Kasumi-1 (cell line): ENCODE data around the gene CHN2.
"Not testable (repeated sequence)": the region's sequence is repeated elsewhere in the genome, so short reads cannot be mapped to it uniquely, and the experiment has no call there.

Experiments
- DNase-seq, 2 experiments: peaks; one replicate each; lab custom pipeline; 2025; lab: John Stamatoyannopoulos, UW

The CHN2 gene

GRCh38 chr7:29255906-29256692 lies 61.5 kb downstream of the CHN2 start:
- DNase-seq: no peak

- no peak for DNase-seq
Measured at GRCh38 chr7:29256693-29257002, 62.1 kb downstream of the CHN2 start.

GRCh38 chr7:29258951-29259350 lies 64.4 kb downstream of the CHN2 start:
- no peak for DNase-seq

GRCh38 chr7:29262191-29262917 lies 67.8 kb downstream of the CHN2 start:
- DNase-seq: no peak

GRCh38 chr7:29263601-29264207 lies 69.1 kb downstream of the CHN2 start:
- not testable (repeated sequence) for DNase-seq

- no peak for DNase-seq
Measured at GRCh38 chr7:29265208-29265923, 70.8 kb downstream of the CHN2 start.

GRCh38 chr7:29269935-29270334 lies 75.4 kb downstream of the CHN2 start:
- DNase-seq: no peak

GRCh38 chr7:29270594-29271318 lies 76.2 kb downstream of the CHN2 start:
- DNase-seq: no peak

GRCh38 chr7:29271319-29271658 lies 76.7 kb downstream of the CHN2 start:
- DNase-seq: no peak

- DNase-seq: no peak
Measured at GRCh38 chr7:29272057-29272456, 77.5 kb downstream of the CHN2 start.

GRCh38 chr7:29274146-29275017 lies 79.8 kb downstream of the CHN2 start:
- no peak for DNase-seq

- DNase-seq: no peak
Measured at GRCh38 chr7:29275018-29275318, 80.4 kb downstream of the CHN2 start.

GRCh38 chr7:29275493-29275892 lies 80.9 kb downstream of the CHN2 start:
- DNase-seq: no peak

GRCh38 chr7:29276199-29276598 lies 81.6 kb downstream of the CHN2 start:
- DNase-seq: no peak

- no peak for DNase-seq
Measured at GRCh38 chr7:29276806-29277205, 82.2 kb downstream of the CHN2 start.

GRCh38 chr7:29277436-29278215 lies 83.1 kb downstream of the CHN2 start:
- no peak for DNase-seq

GRCh38 chr7:29278337-29279069 lies 83.9 kb downstream of the CHN2 start:
- no peak for DNase-seq

GRCh38 chr7:29281782-29282541 lies 87.4 kb downstream of the CHN2 start:
- no peak for DNase-seq

GRCh38 chr7:29282819-29283414 lies 88.3 kb downstream of the CHN2 start:
- DNase-seq: no peak
